ENCODE measurements around the gene TRIM2. TPM values are rescaled to one million over a fixed set of nuclear protein-coding genes. Genes with fewer than 3 reads are reported as not detected.
"Not testable (repeated sequence)": the region's sequence is repeated elsewhere in the genome, so short reads cannot be mapped to it uniquely, and the experiment has no call there.

Gene TRIM2
- total RNA-seq, 1 experiment from 2014 or later = 0.97 TPM

GRCh38 chr4:153165236-153165635, 39.0 kb upstream of the TRIM2 start:
- H3K4me1 ChIP-seq (ENCODE audit: low read length); DNase-seq; H3K4me3 ChIP-seq (ENCODE audit: low read length); H3K36me3 ChIP-seq (ENCODE audit: insufficient read depth, low read length); H3K9ac ChIP-seq (ENCODE audit: low read length); H3K4me2 ChIP-seq (ENCODE audit: low read depth, low read length, poor library complexity, severe bottlenecking); H4K20me1 ChIP-seq (ENCODE audit: insufficient read depth, low read depth, low read length); H3K9me3 ChIP-seq (ENCODE audit: low read length); H2AFZ ChIP-seq (ENCODE audit: low read length); H3K27ac ChIP-seq (ENCODE audit: low read length); H3K9me2 ChIP-seq (replicated peaks; ENCODE audit: insufficient read depth, low read length); H3K27me3 ChIP-seq (ENCODE audit: low read length); H3K79me2 ChIP-seq (ENCODE audit: low read length): not testable (repeated sequence)

GRCh38 chr4:153166716-153167501, 37.3 kb upstream of the TRIM2 start:
- no peak overlapping the region for H3K27ac ChIP-seq (ENCODE audit: low read length)
- no peak overlapping the region for H2AFZ ChIP-seq (ENCODE audit: low read length)
- no peaks in the 10 kb centered on the region for H3K27me3 ChIP-seq (ENCODE audit: low read length)
- no peaks in the 10 kb centered on the region; the same call in 1 of the 2 replicates for H3K4me1 ChIP-seq (ENCODE audit: low read length)
- no peak overlapping the region for H3K4me2 ChIP-seq (ENCODE audit: low read depth, low read length, poor library complexity, severe bottlenecking)
- no peaks in the 10 kb centered on the region for H3K9me2 ChIP-seq (replicated peaks; ENCODE audit: insufficient read depth, low read length)
- DNase-seq = no peak
- no peak overlapping the region for H3K9ac ChIP-seq (ENCODE audit: low read length)
- no peaks in the 10 kb centered on the region for H3K9me3 ChIP-seq (ENCODE audit: low read length)
- H4K20me1 ChIP-seq (ENCODE audit: insufficient read depth, low read depth, low read length) = no peaks in the 10 kb centered on the region
- H3K4me3 ChIP-seq (ENCODE audit: low read length) = no peak overlapping the region
- no peaks in the 10 kb centered on the region for H3K36me3 ChIP-seq (ENCODE audit: insufficient read depth, low read length)
- no peaks in the 10 kb centered on the region for H3K79me2 ChIP-seq (ENCODE audit: low read length)

- DNase-seq = no peak
- H3K79me2 ChIP-seq (ENCODE audit: low read length) = no peaks in the 10 kb centered on the region
- H3K36me3 ChIP-seq (ENCODE audit: insufficient read depth, low read length) = no peaks in the 10 kb centered on the region
- no peak overlapping the region for H3K27ac ChIP-seq (ENCODE audit: low read length)
- no peak overlapping the region for H3K9ac ChIP-seq (ENCODE audit: low read length)
- H3K4me1 ChIP-seq (ENCODE audit: low read length) = no peaks in the 10 kb centered on the region
- H3K9me3 ChIP-seq (ENCODE audit: low read length) = no peaks in the 10 kb centered on the region
- H3K4me3 ChIP-seq (ENCODE audit: low read length) = no peak overlapping the region
- no peaks in the 10 kb centered on the region for H3K9me2 ChIP-seq (replicated peaks; ENCODE audit: insufficient read depth, low read length)
- no peak overlapping the region for H2AFZ ChIP-seq (ENCODE audit: low read length)
- H4K20me1 ChIP-seq (ENCODE audit: insufficient read depth, low read depth, low read length) = no peaks in the 10 kb centered on the region
- H3K27me3 ChIP-seq (ENCODE audit: low read length) = no peaks in the 10 kb centered on the region
- H3K4me2 ChIP-seq (ENCODE audit: low read depth, low read length, poor library complexity, severe bottlenecking) = no peak overlapping the region
Measured at GRCh38 chr4:153169776-153170175, 34.5 kb upstream of the TRIM2 start.

- Histone ChIP-seq H3K4me3 (ENCODE audit: low read length) (no peak overlapping the region), H3K36me3 (ENCODE audit: insufficient read depth, low read length) (no peaks in the 10 kb centered on the region), H3K9me2 (replicated peaks; ENCODE audit: insufficient read depth, low read length) (no peaks in the 10 kb centered on the region), H4K20me1 (ENCODE audit: insufficient read depth, low read depth, low read length) (no peaks in the 10 kb centered on the region), H3K79me2 (ENCODE audit: low read length) (no peaks in the 10 kb centered on the region), H3K27me3 (ENCODE audit: low read length) (no peaks in the 10 kb centered on the region), H2AFZ (ENCODE audit: low read length) (no peak overlapping the region), H3K4me2 (ENCODE audit: low read depth, low read length, poor library complexity, severe bottlenecking) (no peak overlapping the region), H3K9ac (ENCODE audit: low read length) (no peak overlapping the region), H3K27ac (ENCODE audit: low read length) (no peak overlapping the region), H3K4me1 (ENCODE audit: low read length) (no peaks in the 10 kb centered on the region), H3K9me3 (ENCODE audit: low read length) (no peaks in the 10 kb centered on the region)
- no peak for DNase-seq
Measured at GRCh38 chr4:153170407-153170806, 33.8 kb upstream of the TRIM2 start.

GRCh38 chr4:153174821-153175567, 29.2 kb upstream of the TRIM2 start:
- H3K9ac ChIP-seq (ENCODE audit: low read length) = no peak overlapping the region
- H3K9me2 ChIP-seq (replicated peaks; ENCODE audit: insufficient read depth, low read length) = no peaks in the 10 kb centered on the region
- H3K27ac ChIP-seq (ENCODE audit: low read length) = no peak overlapping the region
- no peaks in the 10 kb centered on the region for H3K36me3 ChIP-seq (ENCODE audit: insufficient read depth, low read length)
- no peaks in the 10 kb centered on the region for H4K20me1 ChIP-seq (ENCODE audit: insufficient read depth, low read depth, low read length)
- no peaks in the 10 kb centered on the region for H3K9me3 ChIP-seq (ENCODE audit: low read length)
- DNase-seq = no peak
- no peaks in the 10 kb centered on the region for H3K79me2 ChIP-seq (ENCODE audit: low read length)
- no peak overlapping the region for H2AFZ ChIP-seq (ENCODE audit: low read length)
- no peaks in the 10 kb centered on the region for H3K4me1 ChIP-seq (ENCODE audit: low read length)
- H3K27me3 ChIP-seq (ENCODE audit: low read length) = no peaks in the 10 kb centered on the region
- H3K4me3 ChIP-seq (ENCODE audit: low read length) = no peak overlapping the region
- H3K4me2 ChIP-seq (ENCODE audit: low read depth, low read length, poor library complexity, severe bottlenecking) = no peak overlapping the region

- Histone ChIP-seq H3K27ac (ENCODE audit: low read length) (no peak overlapping the region), H3K4me1 (ENCODE audit: low read length) (no peaks in the 10 kb centered on the region), H4K20me1 (ENCODE audit: insufficient read depth, low read depth, low read length) (no peaks in the 10 kb centered on the region), H3K9me3 (ENCODE audit: low read length) (no peaks in the 10 kb centered on the region), H3K36me3 (ENCODE audit: insufficient read depth, low read length) (no peaks in the 10 kb centered on the region), H3K4me3 (ENCODE audit: low read length) (no peak overlapping the region), H3K4me2 (ENCODE audit: low read depth, low read length, poor library complexity, severe bottlenecking) (no peak overlapping the region), H3K79me2 (ENCODE audit: low read length) (no peaks in the 10 kb centered on the region), H3K9ac (ENCODE audit: low read length) (no peak overlapping the region), H3K27me3 (ENCODE audit: low read length) (no peaks in the 10 kb centered on the region), H2AFZ (ENCODE audit: low read length) (no peak overlapping the region), H3K9me2 (replicated peaks; ENCODE audit: insufficient read depth, low read length) (no peaks in the 10 kb centered on the region)
- DNase-seq = no peak
Measured at GRCh38 chr4:153176938-153177337, 27.3 kb upstream of the TRIM2 start.

GRCh38 chr4:153177841-153178240, 26.4 kb upstream of the TRIM2 start:
- no peak overlapping the region for H3K4me3 ChIP-seq (ENCODE audit: low read length)
- no peaks in the 10 kb centered on the region for H3K4me1 ChIP-seq (ENCODE audit: low read length)
- no peak for DNase-seq
- H3K4me2 ChIP-seq (ENCODE audit: low read depth, low read length, poor library complexity, severe bottlenecking) = no peak overlapping the region
- no peaks in the 10 kb centered on the region for H3K79me2 ChIP-seq (ENCODE audit: low read length)
- no peaks in the 10 kb centered on the region for H3K9me3 ChIP-seq (ENCODE audit: low read length)
- H3K27ac ChIP-seq (ENCODE audit: low read length) = no peak overlapping the region
- no peaks in the 10 kb centered on the region for H4K20me1 ChIP-seq (ENCODE audit: insufficient read depth, low read depth, low read length)
- H3K27me3 ChIP-seq (ENCODE audit: low read length) = no peaks in the 10 kb centered on the region
- H3K9ac ChIP-seq (ENCODE audit: low read length) = no peak overlapping the region
- no peaks in the 10 kb centered on the region for H3K36me3 ChIP-seq (ENCODE audit: insufficient read depth, low read length)
- no peak overlapping the region for H2AFZ ChIP-seq (ENCODE audit: low read length)
- H3K9me2 ChIP-seq (replicated peaks; ENCODE audit: insufficient read depth, low read length) = no peaks in the 10 kb centered on the region

- no peaks in the 10 kb centered on the region for H3K36me3 ChIP-seq (ENCODE audit: insufficient read depth, low read length)
Measured at GRCh38 chr4:153179100-153179499, 25.1 kb upstream of the TRIM2 start.

More at GRCh38 chr4:153179100-153179499, 25.1 kb upstream of the TRIM2 start:
- Histone ChIP-seq H3K4me1 (ENCODE audit: low read length) (no peaks in the 10 kb centered on the region), H3K79me2 (ENCODE audit: low read length) (no peaks in the 10 kb centered on the region), H3K27me3 (ENCODE audit: low read length) (no peaks in the 10 kb centered on the region), H3K9ac (ENCODE audit: low read length) (no peak overlapping the region), H3K9me3 (ENCODE audit: low read length) (no peaks in the 10 kb centered on the region), H3K4me3 (ENCODE audit: low read length) (no peak overlapping the region), H3K4me2 (ENCODE audit: low read depth, low read length, poor library complexity, severe bottlenecking) (no peak overlapping the region), H4K20me1 (ENCODE audit: insufficient read depth, low read depth, low read length) (no peaks in the 10 kb centered on the region), H2AFZ (ENCODE audit: low read length) (no peak overlapping the region), H3K9me2 (replicated peaks; ENCODE audit: insufficient read depth, low read length) (no peaks in the 10 kb centered on the region), H3K27ac (ENCODE audit: low read length) (no peak overlapping the region)
- DNase-seq = no peak

Data from Karpas-422 (cell line).